ENCODE measurements around the gene CBY3. TPM values are rescaled to one million over a fixed set of nuclear protein-coding genes. Genes with fewer than 3 reads are reported as not detected.

CBY3 gene
- total RNA-seq, 1 donor from 2014 or later, result not detected

DNA sequence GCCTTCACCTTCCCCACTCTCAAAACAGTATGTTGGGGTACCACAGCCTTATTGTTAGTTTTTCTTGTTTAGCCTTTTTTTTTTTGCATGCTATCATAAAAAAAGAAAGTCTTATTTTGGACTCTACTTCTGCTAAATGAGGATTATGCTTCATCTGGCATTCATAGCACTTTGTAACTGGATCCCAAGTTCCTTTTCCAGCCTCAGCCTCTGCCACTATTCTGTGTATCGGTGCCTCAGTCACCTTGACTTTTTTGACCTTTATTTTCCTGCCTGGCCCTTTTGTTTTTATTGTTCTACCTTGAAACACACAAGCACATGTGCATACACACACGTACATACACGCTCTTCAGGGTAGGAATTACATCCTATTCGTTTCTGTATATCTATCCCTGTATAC is 43.3 kb upstream of the CBY3 start:
- DNase-seq (ENCODE audit: low spot score, unreplicated experiment), result no peak
- Mint-ChIP-seq H3K27ac (no peak overlapping the region), H3K36me3 (ENCODE audit: insufficient read depth) (peaks cover 33% of the 10 kb centered on the region), H3K27me3 (no peaks in the 10 kb centered on the region), H3K4me1 (ENCODE audit: low read depth) (no peaks in the 10 kb centered on the region), H3K4me3 (ENCODE audit: low read depth) (no peak overlapping the region), H3K9me3 (ENCODE audit: low read depth) (no peaks in the 10 kb centered on the region)
- TF ChIP-seq, protein P1, sequence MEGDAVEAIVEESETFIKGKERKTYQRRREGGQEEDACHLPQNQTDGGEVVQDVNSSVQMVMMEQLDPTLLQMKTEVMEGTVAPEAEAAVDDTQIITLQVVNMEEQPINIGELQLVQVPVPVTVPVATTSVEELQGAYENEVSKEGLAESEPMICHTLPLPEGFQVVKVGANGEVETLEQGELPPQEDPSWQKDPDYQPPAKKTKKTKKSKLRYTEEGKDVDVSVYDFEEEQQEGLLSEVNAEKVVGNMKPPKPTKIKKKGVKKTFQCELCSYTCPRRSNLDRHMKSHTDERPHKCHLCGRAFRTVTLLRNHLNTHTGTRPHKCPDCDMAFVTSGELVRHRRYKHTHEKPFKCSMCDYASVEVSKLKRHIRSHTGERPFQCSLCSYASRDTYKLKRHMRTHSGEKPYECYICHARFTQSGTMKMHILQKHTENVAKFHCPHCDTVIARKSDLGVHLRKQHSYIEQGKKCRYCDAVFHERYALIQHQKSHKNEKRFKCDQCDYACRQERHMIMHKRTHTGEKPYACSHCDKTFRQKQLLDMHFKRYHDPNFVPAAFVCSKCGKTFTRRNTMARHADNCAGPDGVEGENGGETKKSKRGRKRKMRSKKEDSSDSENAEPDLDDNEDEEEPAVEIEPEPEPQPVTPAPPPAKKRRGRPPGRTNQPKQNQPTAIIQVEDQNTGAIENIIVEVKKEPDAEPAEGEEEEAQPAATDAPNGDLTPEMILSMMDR (IDR thresholded peaks at IDR 0.05; ENCODE audit: unreplicated experiment), result no peak

DNA sequence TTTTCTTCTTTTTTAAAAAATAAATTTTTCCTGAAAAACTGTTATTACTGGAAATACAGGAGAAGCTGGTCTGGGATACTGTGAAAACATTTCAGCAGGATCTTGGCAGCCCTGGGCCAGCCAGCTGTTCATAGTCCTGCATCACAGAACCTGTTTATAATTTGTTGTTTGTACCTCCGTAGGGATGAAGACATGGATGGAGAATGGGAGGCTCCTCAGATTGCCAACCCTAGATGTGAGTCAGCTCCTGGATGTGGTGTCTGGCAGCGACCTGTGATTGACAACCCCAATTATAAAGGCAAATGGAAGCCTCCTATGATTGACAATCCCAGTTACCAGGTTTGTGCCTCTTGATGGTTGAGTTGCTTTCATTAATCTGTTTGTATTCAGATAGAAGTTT is 39.4 kb upstream of the CBY3 start:
- Mint-ChIP-seq H3K36me3 (ENCODE audit: insufficient read depth) (peaks cover 38% of the 10 kb centered on the region), H3K9me3 (ENCODE audit: low read depth) (no peaks in the 10 kb centered on the region), H3K4me3 (ENCODE audit: low read depth) (no peak overlapping the region), H3K27ac (no peak overlapping the region), H3K4me1 (ENCODE audit: low read depth) (no peaks in the 10 kb centered on the region), H3K27me3 (no peaks in the 10 kb centered on the region)
- no peak for DNase-seq (ENCODE audit: low spot score, unreplicated experiment)
- TF ChIP-seq, protein P1 (IDR thresholded peaks at IDR 0.05; ENCODE audit: unreplicated experiment), result no peak

DNA sequence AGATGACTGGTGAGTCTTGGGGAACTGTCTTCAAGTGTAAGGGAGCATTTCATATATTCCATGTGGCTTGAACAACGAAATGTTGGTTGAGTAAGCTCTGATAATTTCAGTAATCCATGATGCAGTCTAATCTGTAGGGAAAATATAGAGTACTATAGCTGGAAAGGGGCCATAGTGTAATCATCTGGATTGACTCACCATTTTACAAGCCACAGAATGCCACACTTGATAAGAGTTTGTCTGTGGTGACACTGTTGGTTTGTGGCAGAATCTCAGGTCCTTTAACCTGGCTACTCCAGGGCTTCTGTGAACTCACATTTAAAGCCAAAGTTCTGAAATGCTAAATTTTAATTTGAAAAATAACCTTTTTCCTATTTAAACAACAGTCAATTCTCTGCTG is 35.5 kb upstream of the CBY3 start:
- DNase-seq (ENCODE audit: low spot score, unreplicated experiment), result no peak
- Mint-ChIP-seq H3K4me3 (ENCODE audit: low read depth) (no peak overlapping the region), H3K9me3 (ENCODE audit: low read depth) (no peaks in the 10 kb centered on the region), H3K27ac (no peak overlapping the region), H3K4me1 (ENCODE audit: low read depth) (no peaks in the 10 kb centered on the region), H3K36me3 (ENCODE audit: insufficient read depth) (peaks cover 25% of the 10 kb centered on the region), H3K27me3 (no peaks in the 10 kb centered on the region)
- TF ChIP-seq, protein P1 (IDR thresholded peaks at IDR 0.05; ENCODE audit: unreplicated experiment), result no peak

DNA sequence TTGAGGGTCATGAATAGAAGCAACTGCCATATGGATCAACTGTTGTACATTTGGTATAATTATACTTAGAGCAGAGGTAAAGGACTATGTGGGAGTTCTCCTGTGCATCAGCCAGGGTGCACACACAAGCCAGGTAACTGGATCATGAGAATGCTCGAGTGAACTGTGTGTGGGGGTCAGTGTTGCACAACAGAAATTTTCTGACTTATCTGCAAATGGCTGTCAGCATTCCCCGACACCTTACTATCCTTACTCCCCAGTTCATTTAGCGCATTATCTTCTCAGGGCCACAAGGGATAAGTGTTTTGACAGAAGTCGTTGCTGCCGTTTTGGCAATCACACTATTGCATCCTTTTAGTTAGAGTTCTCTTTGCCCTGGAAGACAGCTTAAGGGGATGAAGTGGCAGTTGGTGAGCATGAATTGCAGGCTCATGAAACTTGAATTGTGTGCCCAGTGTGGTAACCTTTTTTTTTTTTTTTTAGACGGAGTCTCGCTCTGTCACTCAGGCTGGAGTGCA is 19.6 kb upstream of the CBY3 start:
- peaks cover 23% of the 10 kb centered on the region for H3K4me1 Mint-ChIP-seq (ENCODE audit: low read depth)
- peaks cover 21% of the 10 kb centered on the region for H3K36me3 Mint-ChIP-seq (ENCODE audit: insufficient read depth)
- H3K9me3 Mint-ChIP-seq (ENCODE audit: low read depth), result no peaks in the 10 kb centered on the region
- peak overlapping the region; percentile 100 for H3K27ac Mint-ChIP-seq
- H3K27me3 Mint-ChIP-seq, result no peaks in the 10 kb centered on the region
- TF ChIP-seq, protein P1 (IDR thresholded peaks at IDR 0.05; ENCODE audit: unreplicated experiment), result no peak
- DNase-seq (ENCODE audit: low spot score, unreplicated experiment), result no peak
- peak overlapping the region; percentile 98 for H3K4me3 Mint-ChIP-seq (ENCODE audit: low read depth)

DNA sequence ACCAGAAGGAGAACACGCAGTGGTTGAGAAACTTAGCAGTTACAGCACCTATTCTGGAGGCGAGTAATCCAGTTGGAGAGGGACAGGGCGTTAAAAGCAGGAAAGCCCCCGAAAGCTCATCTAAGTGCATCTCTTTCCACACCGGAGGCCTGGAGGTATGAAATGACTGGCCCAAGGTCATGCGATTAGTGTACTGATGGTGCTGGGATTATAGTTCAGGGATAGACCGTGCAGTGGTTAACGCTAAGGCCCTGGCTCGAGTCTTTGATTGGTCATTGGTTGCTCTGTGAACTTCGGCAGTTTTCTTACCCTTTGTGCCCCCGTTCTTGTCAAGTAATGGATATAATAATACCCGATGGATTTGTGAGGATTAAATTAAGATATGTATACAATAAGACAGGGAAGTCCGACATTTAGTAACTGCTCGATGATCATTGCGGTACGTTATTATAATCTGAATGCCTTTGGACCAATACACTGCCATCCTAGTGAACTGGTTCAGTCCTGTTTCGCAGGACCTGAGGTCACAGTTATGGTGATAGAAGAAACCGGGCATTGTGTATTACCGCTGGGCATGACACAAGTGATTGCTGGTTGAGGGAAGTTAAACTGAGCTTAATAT is 18.9 kb upstream of the CBY3 start:
- H3K9me3 Mint-ChIP-seq (ENCODE audit: low read depth), result no peaks in the 10 kb centered on the region
- peaks cover 16% of the 10 kb centered on the region for H3K36me3 Mint-ChIP-seq (ENCODE audit: insufficient read depth)
- H3K4me3 Mint-ChIP-seq (ENCODE audit: low read depth), result peak overlapping the region; percentile 98
- H3K4me1 Mint-ChIP-seq (ENCODE audit: low read depth), result peaks cover 23% of the 10 kb centered on the region
- DNase-seq (ENCODE audit: low spot score, unreplicated experiment), result no peak
- TF ChIP-seq, protein P1 (IDR thresholded peaks at IDR 0.05; ENCODE audit: unreplicated experiment), result no peak
- H3K27ac Mint-ChIP-seq, result peak overlapping the region; percentile 100
- no peaks in the 10 kb centered on the region for H3K27me3 Mint-ChIP-seq
